ENCODE results near the gene GSAP. TPM values are rescaled to one million over a fixed set of nuclear protein-coding genes. Genes with fewer than 3 reads are reported as not detected.

GSAP gene
- total RNA-seq, 1 experiment from 2014 or later = 23.3 TPM

DNA sequence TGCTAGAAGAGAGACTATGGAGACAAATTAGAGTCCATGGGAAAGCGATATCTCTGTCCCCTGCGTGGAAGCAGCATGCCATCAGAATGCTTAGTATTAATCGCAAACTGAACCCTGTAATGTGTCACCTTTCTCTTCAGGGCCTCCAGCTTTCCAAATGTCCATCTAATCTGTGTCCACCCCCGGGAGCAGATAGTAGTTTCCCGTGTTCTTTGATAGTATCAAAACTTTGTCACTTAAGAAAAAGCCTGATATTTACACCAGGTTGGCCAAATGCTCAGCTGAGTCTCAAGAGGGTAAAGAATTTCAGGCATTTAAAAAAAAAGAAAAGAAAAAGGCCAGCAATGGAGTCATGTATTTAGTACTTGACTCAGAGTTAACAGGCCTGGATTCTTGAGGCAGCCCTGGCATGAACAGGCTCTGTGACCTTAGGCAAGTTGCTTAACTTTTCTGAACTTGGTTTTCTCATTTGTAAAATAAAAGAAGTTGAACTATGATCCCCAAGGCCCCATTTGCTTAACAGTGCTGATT is 10.4 kb upstream of the GSAP start:
- DNase-seq = no peak
- H3K4me3 Mint-ChIP-seq (ENCODE audit: low read depth, unreplicated experiment) = peak overlapping the region; percentile 33
- H3K27me3 Mint-ChIP-seq (ENCODE audit: unreplicated experiment) = no peaks in the 10 kb centered on the region
- CTCF ChIA-PET = no interaction called here
- peaks cover 5% of the 10 kb centered on the region for H3K36me3 Mint-ChIP-seq (ENCODE audit: insufficient read depth, unreplicated experiment)
- H3K4me1 Mint-ChIP-seq (ENCODE audit: low read depth, unreplicated experiment) = peaks cover 45% of the 10 kb centered on the region
- no peaks in the 10 kb centered on the region for H3K9me3 Mint-ChIP-seq (ENCODE audit: low read depth, unreplicated experiment)
- BruUV-seq (replicated peaks) = no TSS peak
- H3K27ac Mint-ChIP-seq (ENCODE audit: unreplicated experiment) = peak overlapping the region; percentile 39
- TF ChIP-seq, protein P1, sequence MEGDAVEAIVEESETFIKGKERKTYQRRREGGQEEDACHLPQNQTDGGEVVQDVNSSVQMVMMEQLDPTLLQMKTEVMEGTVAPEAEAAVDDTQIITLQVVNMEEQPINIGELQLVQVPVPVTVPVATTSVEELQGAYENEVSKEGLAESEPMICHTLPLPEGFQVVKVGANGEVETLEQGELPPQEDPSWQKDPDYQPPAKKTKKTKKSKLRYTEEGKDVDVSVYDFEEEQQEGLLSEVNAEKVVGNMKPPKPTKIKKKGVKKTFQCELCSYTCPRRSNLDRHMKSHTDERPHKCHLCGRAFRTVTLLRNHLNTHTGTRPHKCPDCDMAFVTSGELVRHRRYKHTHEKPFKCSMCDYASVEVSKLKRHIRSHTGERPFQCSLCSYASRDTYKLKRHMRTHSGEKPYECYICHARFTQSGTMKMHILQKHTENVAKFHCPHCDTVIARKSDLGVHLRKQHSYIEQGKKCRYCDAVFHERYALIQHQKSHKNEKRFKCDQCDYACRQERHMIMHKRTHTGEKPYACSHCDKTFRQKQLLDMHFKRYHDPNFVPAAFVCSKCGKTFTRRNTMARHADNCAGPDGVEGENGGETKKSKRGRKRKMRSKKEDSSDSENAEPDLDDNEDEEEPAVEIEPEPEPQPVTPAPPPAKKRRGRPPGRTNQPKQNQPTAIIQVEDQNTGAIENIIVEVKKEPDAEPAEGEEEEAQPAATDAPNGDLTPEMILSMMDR (IDR thresholded peaks at IDR 0.05; ENCODE audit: unreplicated experiment) = no peak
- intact Hi-C loops (cut with micrococcal nuclease; ENCODE audit: unreplicated experiment) = no loop called here

DNA sequence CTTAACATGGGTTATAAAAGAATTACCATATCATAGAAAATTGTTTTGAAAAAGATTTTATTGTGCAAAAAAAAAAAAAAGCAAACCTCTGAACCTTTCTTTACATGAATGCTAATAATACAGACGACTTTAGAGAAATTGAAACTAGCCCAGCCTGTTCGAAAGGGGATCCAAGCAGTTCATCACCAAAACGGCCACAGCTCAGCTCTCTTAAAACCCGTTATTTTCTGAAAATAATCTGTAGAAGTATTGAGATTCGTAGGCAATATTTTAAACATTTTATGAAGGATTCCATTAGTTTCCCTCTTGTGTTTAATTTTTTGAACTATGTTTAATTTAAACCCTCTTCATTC is 9.9 kb upstream of the GSAP start:
- TF ChIP-seq, protein P1 (IDR thresholded peaks at IDR 0.05; ENCODE audit: unreplicated experiment) = no peak
- Mint-ChIP-seq H3K27ac (ENCODE audit: unreplicated experiment) (peak overlapping the region; percentile 29), H3K36me3 (ENCODE audit: insufficient read depth, unreplicated experiment) (peaks cover 5% of the 10 kb centered on the region), H3K27me3 (ENCODE audit: unreplicated experiment) (no peaks in the 10 kb centered on the region), H3K9me3 (ENCODE audit: low read depth, unreplicated experiment) (no peaks in the 10 kb centered on the region), H3K4me1 (ENCODE audit: low read depth, unreplicated experiment) (peaks cover 50% of the 10 kb centered on the region), H3K4me3 (ENCODE audit: low read depth, unreplicated experiment) (peak overlapping the region; percentile 33)
- DNase-seq = no peak
- CTCF ChIA-PET = interaction anchor here (0.7 to 1.0 kb wide), 2 partner anchors 13 to 110 kb away, joined by 3 read pairs; no protein-coding TSS in a partner anchor
- intact Hi-C loops (cut with micrococcal nuclease; ENCODE audit: unreplicated experiment) = no loop called here
- no TSS peak for BruUV-seq (replicated peaks)

DNA sequence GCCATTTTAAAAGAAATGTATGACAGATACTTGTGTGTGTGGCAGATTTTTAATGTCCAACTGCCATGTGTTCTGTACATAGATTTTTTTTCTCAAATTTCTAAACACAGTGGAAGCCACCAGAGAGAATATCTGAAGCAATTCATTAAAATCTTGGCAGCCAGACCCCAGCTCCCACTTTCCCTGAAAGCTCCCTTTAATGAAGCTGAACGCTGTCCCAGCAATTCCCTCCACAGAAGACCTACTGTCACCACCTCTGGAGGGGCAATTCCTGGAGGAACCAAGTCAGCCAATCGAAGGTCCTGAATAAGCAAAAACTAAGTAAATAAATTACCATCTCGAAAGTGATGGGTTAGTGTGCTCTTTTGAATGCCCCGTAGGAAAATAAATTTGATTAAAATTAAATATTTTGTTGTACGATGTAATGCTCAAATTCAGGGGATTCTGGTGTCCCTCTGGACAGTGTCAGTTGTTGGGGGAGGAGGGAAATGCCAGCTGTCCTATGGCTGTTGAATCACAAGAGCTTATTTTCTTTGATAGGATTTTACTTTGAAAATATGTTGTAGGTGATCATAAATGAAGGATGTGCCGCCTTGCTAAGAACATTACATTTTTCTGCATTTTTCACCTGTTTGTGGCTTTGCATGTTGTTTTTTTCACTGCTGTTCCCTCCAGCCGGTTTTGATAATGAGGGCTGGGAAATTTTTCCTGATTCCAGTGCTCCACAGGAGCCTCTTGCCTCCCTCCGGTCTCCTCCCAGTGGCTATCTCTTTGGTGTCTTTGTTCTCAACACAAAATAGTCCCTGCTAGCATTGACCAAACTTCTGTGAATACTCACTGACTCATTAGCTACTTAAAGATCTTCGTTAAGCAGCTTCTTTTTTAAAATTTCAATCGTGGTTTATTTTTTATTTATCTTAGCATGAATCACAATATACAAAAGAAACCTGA is 9.2 kb upstream of the GSAP start:
- TF ChIP-seq, protein P1 (IDR thresholded peaks at IDR 0.05; ENCODE audit: unreplicated experiment) = no peak
- Mint-ChIP-seq H3K4me1 (ENCODE audit: low read depth, unreplicated experiment) (peaks cover 57% of the 10 kb centered on the region), H3K36me3 (ENCODE audit: insufficient read depth, unreplicated experiment) (peaks cover 5% of the 10 kb centered on the region), H3K27me3 (ENCODE audit: unreplicated experiment) (no peaks in the 10 kb centered on the region), H3K4me3 (ENCODE audit: low read depth, unreplicated experiment) (peak overlapping the region; percentile 33), H3K27ac (ENCODE audit: unreplicated experiment) (peak overlapping the region; percentile 29), H3K9me3 (ENCODE audit: low read depth, unreplicated experiment) (no peaks in the 10 kb centered on the region)
- BruUV-seq (replicated peaks) = no TSS peak
- CTCF ChIA-PET = interaction anchor here (0.7 to 1.0 kb wide), 2 partner anchors 14 to 110 kb away, joined by 3 read pairs; no protein-coding TSS in a partner anchor
- intact Hi-C loops (cut with micrococcal nuclease; ENCODE audit: unreplicated experiment) = no loop called here
- no peak for DNase-seq

DNA sequence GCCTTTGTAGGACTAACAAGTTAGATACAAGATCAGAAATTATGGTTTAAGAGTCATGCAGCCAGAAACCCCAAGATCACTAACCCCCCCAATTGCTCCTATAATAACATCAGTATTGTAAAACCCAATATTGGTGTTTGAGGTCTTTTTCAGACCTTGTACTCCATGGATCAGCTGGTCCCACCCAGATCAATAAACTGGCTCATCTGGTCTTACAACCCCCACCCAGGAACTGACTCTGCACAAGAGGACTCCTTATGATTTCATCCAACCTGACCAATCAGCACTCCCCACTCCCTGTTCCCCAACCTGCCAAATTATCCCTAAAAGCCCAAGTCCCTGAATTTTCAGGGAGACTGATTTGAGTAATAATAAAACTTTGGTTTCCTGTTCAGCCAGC is 6.4 kb upstream of the GSAP start:
- peaks cover 5% of the 10 kb centered on the region for H3K36me3 Mint-ChIP-seq (ENCODE audit: insufficient read depth, unreplicated experiment)
- CTCF ChIA-PET = interaction anchor here (0.8 kb wide), 1 partner anchor 38 kb away, joined by 4 read pairs; no protein-coding TSS in a partner anchor
- peaks cover 70% of the 10 kb centered on the region for H3K4me1 Mint-ChIP-seq (ENCODE audit: low read depth, unreplicated experiment)
- TF ChIP-seq, protein P1 (IDR thresholded peaks at IDR 0.05; ENCODE audit: unreplicated experiment) = no peak
- DNase-seq = peak; percentile 76
- peak overlapping the region; percentile 86 for H3K27ac Mint-ChIP-seq (ENCODE audit: unreplicated experiment)
- peak overlapping the region; percentile 51 for H3K4me3 Mint-ChIP-seq (ENCODE audit: low read depth, unreplicated experiment)
- no peaks in the 10 kb centered on the region for H3K27me3 Mint-ChIP-seq (ENCODE audit: unreplicated experiment)
- no TSS peak for BruUV-seq (replicated peaks)
- intact Hi-C loops (cut with micrococcal nuclease; ENCODE audit: unreplicated experiment) = no loop called here
- H3K9me3 Mint-ChIP-seq (ENCODE audit: low read depth, unreplicated experiment) = no peaks in the 10 kb centered on the region
